ENCODE results near the gene FYN.

The FYN gene

DNA sequence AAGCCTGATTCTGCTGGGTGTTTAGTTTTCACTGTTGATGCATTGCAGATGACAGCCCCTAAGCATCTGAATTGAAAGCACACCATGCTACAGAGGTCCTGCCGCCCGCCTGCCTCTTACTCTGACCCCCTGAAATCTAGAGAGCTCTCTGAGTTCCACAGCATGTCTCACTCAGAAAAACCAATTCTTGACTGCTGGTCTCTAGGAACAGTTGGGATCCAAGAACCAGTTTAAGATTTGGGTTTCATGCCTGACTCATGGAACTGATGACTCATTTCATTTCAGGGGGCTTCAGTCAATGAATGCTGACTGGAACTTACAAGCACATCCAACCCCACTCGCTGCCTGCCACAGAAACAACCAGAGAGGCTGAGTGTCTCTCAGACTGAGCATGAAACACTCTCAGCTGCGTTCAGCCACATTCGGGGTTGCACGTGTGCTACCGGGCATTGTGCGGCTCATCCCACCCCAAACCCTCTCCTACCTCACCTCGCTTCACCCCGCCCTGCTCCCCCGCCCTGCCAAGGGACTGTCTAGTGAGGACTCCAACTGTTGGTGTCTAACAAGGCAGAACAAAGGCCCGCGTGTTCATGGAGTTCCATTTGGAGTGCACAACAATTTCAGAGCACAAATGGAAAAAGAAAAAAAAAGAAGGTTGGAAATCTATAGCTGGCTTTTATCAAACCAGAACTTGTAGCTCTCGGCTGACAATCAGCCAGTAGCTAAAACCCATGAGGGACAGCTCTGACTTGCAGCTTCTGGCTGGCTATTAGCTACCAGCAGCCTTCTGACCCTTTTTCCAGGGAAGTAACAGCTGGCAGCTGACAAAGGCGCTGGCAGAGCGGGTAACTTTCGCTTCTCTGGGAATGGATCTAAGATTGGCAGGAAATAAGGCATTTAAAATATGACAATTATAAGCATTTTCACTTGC is 247.5 kb downstream of the FYN start:
- no peak for DNase-seq (ENCODE audit: low read depth)

DNA sequence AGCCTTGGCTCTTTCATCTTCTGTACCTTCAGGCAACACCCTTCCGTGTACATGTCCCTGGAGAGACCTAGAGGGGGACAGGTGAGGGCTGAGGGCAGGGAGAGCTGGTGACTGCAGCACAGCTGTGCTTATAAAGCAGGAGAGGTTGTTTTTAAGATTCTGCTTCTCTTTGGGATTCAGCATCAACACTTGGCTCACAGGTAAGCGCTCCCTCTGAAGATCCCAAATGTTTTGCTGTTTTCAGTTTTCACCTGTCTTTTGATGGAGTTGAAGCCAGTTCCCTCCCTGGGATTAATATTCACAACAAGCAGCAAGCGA is 248.2 kb downstream of the FYN start:
- no peak for DNase-seq (ENCODE audit: low read depth)

DNA sequence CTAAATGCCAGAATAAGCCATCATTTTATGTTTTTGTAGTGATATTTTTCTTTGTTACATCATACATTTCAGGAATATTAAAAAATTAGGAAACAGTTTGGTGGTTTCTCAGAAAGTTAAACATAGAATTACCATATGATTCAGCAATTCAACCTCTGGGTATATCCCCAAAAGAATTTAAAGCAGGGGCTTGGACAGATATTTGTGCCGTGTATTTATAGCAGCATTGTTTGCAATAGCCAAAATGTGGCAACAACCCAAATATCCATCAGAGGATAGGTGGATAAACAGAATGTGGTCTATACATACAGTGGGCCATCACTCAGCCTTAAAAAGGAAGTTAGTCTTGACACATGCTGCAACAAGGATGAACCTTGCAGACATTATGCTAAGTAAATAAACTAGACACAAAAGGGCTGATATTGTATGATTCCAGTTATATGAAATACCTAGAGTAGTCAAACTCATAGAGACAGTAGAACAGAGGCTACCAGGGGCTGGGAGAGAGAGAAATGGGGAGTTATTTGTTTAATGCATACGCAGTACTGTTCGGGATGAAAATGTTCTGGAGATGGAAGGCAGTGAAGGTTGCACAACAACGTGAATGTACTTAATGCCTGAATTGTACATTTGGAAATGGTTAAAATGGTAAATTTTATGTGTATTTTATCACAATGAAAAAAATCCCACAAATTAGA is 248.7 kb downstream of the FYN start:
- no peak for DNase-seq (ENCODE audit: low read depth)

DNA sequence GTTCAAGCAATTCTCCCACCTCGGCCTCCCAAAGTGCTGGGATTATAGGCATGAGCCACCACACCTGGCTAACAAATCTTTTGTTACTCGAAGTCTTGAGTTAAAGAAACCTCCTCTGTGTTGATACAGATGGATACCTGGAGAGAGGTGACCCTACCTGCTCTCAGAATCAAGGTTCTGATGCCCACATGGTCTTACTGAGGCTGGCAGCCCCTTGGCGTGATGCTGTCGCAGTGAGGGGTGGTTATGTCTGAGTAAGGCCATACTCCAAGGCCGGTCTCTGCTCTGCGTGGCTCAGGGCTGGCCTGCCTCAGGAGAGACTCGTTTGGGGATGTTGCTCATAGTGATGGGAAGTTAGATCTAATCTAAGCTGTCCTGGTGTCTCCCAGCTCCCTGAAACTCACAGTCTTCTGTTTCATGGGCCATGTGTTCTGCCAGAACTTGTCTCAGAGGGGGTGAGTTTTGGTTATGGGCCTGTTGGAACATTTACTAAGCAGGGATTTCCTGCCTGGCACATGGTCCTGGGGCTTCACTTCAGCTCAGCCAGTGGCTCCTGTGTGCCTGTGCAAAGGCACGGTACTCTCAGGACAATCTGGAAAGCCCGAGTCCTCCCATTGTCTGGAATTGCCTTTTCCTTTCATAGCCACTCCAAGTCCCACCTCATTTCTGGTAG is 250.1 kb downstream of the FYN start:
- no peak for DNase-seq (ENCODE audit: low read depth)

DNA sequence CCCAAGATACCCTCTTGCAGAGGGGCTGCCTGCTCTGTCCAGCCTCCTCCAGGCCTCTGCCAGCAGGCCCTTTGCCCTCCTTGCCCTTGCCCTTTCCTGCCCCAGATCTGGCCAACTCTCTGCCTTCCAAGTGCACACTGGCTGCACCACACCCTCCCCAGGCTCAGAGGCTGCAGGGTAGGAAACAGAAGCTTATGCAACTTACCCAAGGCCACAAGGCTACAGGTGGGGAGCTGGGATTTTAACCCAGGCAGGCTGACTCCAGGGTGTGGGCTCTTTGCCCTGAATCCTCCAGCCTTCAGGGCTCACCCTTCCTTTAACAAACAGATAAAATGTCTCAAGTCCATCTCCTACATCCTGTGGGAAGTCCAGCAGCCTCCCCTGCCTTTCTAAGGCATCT is 253.1 kb downstream of the FYN start:
- DNase-seq (ENCODE audit: low read depth), result no peak

DNA sequence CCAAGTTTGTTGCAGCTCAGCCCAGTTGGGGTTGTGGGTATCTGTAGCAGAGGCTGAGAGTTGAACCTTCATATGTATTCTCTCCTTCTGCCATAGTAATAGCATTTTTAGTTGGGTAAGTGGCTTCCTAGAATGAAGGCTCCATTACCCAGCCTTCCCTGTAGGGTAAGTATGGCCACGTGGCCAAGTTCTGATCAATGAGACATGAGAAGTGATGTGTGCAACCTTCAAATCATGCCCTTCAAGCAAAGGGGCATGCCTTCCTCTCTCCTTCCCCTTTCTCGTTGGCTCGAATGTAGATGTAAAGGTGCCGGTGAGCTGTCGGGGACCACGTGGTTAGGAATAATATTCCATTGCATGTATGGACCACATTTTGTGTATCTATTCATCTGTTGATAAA is 254.8 kb downstream of the FYN start:
- DNase-seq (ENCODE audit: low read depth), result no peak

DNA sequence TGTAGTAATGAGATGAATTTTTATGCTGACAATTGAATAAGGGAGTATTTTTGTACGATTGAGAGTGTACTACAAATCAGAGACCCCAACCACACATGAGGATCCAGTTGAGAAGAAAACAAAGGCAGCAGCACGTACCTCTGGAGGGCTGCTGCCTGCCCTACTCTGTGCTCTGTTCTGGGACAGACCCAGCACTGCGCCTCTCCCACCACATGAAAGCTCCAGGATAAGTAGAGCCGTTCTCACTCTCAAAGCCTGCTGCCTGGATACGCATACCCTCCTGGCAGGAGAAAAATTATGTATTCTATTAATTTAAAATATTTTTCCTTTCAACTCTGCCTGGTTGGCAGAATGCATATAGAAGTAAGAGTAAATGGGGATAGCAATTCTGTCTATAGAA is 256.1 kb downstream of the FYN start:
- no peak for DNase-seq (ENCODE audit: low read depth)

DNA sequence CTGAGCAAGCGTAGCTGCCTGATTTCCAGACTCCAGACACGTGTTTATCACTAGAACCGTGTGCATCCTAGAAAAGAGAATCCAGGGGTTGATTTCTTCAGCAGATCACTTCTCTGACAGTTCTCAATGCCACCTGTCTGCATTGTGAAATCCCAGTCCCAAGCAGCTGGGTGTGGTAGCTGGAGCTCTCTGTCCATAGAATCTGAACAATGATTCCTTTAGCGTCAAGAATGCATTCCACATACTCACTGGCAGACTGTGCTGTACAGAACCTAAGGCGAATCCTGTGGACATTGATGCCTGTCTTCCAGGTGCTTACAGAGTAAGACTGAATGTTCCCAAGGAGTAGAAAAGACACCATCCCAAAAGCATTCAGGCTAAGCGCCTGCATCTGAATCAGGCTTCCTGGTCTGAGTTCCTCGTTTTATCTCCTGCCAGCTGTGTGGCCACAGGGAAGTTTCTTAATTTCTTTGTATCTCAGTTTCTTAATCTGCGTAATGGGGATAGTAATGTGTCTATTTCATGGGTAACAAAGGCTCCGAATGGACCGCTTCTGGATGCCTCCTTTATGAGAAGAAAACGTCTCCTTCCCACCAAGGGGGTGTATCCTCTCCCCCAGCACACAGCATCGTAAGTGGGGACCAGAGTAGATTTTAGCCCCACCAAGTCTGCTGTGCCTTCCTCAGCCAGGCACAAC is 257.2 kb downstream of the FYN start:
- DNase-seq (ENCODE audit: low read depth), result no peak

- DNase-seq (ENCODE audit: low read depth), result no peak
Measured at GRCh38 chr6:111614833-111615582, 258.2 kb downstream of the FYN start.

DNA sequence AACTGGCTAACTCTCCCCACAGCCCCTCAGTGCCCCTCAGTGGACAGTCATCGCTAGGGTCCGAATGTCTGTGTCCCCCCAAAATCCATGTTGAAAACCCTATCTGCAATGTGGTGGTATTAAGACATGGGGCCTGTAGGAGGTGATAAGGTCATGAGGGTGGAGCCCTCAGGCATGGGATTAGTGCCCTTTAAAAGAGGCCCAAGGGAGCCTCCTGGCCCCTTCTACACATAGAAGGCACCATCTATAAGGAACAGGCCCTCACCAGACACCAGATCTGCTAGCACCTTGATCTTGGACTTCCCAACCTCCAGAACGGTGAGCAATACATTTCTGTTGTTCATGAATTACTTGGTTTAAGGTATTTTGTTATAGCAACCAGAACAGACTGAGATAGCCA is 260.9 kb downstream of the FYN start:
- DNase-seq (ENCODE audit: low read depth), result no peak

GRCh38 chr6:111610548-111611172 is 262.6 kb downstream of the FYN start:
- no peak for DNase-seq (ENCODE audit: low read depth)

All from activated T-helper 1 cell treated with Interleukin-2 at 50 U/mL for 16 hours (primary cell).